Measurements from ENCODE around the gene PRDM1.

PRDM1 gene

DNA sequence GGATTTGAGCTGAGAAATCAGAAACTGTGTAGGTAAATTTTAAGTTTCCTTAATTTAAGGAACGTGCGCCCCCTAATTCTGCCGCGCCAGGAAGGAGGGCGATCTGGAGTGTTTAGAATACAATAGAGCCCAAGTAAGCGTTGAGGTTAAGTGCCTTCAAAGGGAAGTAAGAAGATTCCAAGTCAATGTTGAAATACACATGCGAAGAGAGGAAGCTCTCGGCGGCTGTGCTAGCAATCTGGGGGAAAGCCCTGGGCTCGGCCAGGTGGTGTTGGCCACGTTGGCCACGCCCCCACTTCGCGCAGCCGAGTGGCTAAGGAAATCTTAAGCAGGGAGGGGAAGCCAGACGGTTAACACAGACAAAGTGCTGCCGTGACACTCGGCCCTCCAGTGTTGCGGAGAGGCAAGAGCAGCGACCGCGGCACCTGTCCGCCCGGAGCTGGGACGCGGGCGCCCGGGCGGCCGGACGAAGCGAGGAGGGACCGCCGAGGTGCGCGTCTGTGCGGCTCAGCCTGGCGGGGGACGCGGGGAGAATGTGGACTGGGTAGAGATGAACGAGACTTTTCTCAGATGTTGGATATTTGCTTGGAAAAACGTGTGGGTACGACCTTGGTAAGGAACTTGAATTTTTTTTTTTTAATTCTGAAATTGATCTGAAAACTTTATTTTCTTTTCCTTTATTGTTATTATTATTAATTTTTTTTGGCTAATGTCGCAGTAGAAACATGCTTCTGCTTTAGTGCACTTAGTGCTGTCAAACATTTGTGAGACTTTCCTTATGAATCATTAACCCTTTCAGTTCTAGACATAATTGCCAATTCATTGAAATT is at the start of gene PRDM1:
Gene PRDM1, plus strand, starts transcription at position 353 of the 830 bp plus-strand sequence. Its CDS starts 218 bp downstream, at position 571.
- peak in 3 of 4 experiments; percentile 45 to 64 (median 54) for DNase-seq (ENCODE audit: low read depth in 4 of 4, low spot score in 1 of 4)

DNA sequence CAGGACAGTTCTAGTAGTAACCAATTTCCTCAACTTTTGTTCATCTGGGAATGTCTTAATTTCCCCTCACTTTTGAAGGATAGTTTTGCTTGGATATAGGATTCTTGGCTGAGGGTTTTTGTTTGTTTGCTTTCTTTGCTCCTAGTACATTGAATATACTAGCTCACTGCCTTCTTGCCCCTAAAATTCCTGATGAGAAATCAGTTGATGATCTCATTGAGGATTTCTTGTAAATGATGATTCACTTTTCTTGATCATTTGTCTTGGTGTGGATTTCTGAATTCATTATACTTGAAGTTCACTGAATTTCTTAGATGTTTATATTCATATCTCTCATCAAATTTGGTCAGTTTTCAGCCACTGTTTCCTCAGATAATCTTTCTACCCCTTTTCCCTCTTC is 49.1 kb upstream of the PRDM1 start:
- DNase-seq (ENCODE audit: low read depth in 4 of 4, low spot score in 1 of 4), result no peak

DNA sequence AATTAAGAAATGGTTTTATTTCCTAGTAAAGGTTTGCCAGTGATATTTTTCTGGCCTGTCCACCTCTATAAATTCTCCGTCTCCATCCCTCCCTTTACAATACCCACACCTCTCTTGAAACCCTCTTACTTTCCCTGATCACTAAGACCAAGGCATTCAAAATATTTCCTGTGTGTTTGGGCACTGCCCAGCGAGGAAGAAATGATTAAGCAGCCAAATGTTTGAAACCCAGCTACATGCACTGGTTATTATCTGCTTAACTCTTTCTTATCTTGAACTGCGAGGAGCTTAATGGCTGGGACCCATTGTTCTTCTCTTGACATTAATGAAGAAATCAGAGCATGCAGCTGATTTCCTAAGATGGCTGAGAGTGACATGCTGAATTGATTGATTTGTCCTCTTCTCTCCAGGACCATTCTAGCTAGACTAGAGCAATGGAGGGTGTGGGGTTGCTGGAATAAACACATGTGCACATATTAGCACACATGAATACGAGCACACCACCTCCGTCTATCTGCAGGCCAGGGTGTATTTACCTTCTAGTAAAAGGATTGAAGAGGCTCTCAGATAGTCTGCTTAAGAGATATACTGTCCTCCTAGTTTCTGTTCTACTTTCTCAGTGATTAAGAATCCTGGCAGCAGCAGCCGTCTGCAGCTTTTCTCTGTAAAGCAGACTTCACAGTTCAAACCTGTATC is 46.1 kb upstream of the PRDM1 start:
- DNase-seq (ENCODE audit: low read depth in 4 of 4, low spot score in 1 of 4), result no peak

DNA sequence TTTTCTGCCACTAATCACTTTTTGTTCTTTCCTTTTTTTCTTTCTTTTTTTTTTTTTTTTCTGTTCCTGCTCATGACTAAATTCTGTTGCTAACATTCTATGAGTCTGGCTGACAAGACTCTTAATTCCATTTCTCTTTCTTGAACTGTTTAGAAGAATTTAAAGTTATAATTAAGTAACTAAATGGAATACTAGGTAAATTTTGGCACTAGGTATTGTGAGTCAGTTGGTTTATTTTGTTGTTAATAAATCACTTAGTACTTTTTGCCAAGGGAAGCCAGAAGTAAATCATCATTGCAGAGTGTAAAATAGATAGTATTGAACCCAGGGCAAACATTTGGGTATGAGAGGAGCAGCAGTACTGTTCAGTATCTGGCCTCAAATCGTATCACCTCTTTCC is 42.0 kb upstream of the PRDM1 start:
- no peak for DNase-seq (ENCODE audit: low read depth in 4 of 4, low spot score in 1 of 4)

DNA sequence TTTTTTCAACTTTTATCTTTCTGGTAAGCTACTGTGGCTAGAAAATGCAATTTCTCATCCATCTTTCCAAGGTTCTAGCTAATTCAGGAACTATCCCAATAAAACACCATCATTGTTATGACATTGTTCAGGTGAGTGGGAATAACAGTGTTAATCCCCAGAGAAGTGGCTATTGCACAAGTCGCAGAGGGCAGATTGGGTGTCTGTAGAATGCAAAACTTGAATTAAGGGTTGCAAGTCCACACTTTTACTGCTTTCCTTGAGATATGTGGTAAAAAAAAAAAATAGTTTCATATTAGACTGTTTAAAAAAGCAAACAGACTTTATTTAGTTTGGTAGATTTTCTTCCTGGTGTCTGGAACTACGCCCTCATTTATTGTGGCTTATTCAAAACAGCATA is 41.1 kb upstream of the PRDM1 start:
- no peak for DNase-seq (ENCODE audit: low read depth in 4 of 4, low spot score in 1 of 4)

DNA sequence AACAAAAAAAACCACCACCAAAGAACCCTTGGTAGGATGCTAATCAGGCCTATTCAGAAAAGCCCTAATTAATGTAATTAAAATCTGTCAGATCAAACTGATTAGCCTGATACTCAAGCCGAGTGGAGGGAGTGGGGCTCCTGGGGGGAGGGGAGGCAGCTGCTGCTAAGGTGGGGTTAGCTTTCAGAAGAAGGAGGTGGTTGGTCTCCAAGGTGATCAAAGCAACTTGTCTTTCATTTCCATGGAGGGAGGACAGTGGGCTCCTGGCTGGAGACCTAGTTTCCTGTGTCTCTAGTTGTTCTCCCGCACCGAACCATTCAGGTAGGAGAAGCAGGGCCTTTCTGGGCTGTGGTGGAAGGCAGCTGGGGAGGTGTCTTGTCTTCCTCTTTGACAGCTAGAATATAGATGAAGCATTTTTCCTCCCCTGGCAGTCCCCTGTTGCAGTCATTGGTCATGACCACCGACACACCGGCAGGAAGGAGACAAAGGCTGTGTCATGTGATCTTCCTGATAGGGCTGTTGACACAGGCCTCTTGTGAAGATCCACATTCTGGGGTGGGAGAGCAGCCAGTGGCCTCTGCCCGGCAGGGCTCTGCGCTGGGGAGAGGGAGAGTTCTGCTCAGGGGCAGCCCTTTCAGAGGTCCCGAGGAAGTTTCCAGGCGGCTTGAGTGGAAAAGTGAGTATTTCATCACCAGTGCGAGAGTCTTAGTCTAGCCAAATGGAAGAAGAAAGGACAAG is 39.9 kb upstream of the PRDM1 start:
- DNase-seq (ENCODE audit: low read depth in 4 of 4, low spot score in 1 of 4), result no peak

DNA sequence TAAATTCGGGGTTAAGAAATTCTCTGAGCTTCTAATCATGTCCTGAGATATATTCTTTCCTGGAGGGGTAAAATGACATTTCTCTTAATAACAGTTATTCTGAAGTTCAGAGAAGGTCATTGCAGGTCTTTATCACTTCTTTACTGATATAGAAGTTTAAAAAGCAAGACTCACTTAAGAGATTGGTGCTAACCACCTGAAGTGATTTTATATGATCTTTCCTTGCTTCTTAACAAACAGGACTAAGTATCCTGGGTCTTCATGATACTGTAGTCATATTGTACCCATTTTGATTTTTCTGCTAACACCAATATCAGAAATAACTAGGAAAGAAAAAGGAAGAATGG is 39.3 kb upstream of the PRDM1 start:
- DNase-seq (ENCODE audit: low read depth in 4 of 4, low spot score in 1 of 4), result no peak

DNA sequence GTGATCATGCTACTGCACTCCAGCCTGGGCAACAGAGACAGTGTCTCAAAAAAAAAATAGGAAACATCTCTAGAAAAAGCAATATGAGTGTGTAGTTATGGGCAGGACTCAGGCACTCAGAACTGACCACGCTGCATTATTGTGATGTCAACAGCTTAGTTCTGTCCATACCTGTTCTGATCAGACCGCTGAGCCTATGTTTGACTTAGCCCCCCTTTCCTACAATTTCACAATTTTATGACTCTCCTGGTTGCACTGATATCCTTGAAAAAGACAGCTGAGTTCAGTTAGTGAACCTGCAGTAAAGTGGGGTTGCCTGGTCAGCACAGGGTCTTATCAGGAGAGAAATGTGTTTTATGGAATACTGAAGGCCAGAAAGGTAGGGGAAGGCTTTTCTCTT is 37.8 kb upstream of the PRDM1 start:
- no peak for DNase-seq (ENCODE audit: low read depth in 4 of 4, low spot score in 1 of 4)

DNA sequence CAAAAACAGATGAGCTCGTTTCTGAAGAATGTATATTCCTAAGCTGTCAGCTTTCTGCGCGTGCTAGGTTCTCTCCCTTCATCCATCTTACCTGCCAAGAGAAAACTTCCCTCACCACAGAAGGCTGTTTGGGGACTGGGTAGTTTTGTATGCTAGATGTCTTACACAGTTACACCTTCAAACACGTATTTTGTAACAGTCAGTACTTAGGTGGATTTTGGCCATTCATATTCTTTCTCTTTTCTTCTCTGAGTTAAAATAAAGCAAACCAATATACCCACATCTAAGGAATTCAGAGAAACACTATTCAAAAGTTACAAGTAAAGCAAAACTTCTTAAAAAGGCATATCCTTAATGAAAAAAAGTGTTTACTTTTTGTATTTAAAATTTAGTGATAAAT is 35.6 kb upstream of the PRDM1 start:
- DNase-seq (ENCODE audit: low read depth in 4 of 4, low spot score in 1 of 4), result no peak

DNA sequence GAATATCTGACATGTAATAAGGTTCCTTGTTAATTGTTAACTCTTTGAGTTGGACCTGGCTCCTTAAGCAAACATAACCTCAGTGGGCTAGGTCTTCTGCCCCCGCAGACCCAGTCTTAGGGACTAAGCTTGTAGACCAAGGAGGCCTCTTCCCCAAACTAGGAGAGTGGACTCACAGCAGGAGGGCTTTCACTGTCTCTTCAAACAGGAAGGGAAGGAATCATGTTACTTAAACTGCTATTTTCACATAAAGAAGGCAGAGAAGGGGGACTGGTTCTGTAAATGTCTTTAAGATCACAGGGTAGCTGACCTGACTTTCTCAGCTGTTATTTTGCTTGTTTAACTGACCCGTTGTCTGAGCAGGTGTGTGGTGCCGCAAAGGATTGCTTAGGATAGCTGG is 34.9 kb upstream of the PRDM1 start:
- DNase-seq (ENCODE audit: low read depth in 4 of 4, low spot score in 1 of 4), result no peak

DNA sequence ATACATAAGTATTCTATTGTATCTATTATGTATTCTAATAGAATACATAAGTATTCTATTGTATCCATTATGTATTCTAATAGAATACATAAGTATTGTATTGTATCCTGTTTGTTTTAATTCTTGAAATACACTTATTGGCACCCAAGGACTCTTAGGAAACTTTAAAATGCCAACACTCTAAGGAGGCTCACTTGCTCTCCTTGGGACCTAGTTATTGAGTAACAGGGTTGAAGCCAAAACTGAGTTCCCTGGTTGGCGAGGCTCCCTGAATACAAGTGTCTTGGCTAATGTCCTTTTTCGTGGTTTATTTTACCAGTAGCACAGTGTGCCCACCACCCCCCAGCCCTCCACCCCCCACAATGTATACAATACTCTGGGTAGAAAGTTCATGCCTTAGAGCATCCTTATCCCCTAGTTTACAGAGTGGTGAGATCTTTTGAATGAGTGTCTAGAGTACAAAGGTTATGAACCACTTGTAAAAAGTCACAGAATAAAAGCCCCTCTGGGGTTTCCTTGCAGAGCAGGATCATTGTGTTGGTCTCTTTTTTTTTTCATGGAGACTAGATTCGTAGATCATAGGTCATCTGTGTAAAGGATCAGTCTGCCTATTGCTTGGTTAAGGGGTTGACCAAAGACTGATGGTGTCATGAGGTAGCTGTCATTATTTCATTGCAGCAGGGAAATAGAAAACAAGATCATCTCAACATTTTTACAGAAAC is 32.5 kb upstream of the PRDM1 start:
- DNase-seq (ENCODE audit: low read depth in 4 of 4, low spot score in 1 of 4), result no peak

DNA sequence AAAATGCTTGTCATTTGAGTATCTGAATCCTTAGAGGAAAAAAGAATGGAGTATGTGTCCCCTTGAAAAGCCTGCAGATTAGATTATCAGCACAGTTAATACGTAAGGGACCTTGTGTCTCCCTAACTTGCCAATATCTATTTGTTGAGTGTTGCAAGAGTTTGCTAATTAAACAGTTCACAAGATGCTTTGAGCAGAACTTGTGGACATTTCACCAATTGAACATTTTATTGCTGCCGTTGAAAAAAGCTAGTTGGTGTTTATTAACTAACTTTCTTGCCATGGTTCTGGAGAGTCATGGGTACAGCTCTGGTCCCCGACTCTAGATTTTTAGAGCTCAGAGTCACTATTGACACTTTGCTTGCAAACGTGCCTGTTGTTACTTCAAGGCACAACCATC is 30.6 kb upstream of the PRDM1 start:
- no peak for DNase-seq (ENCODE audit: low read depth in 4 of 4, low spot score in 1 of 4)

DNA sequence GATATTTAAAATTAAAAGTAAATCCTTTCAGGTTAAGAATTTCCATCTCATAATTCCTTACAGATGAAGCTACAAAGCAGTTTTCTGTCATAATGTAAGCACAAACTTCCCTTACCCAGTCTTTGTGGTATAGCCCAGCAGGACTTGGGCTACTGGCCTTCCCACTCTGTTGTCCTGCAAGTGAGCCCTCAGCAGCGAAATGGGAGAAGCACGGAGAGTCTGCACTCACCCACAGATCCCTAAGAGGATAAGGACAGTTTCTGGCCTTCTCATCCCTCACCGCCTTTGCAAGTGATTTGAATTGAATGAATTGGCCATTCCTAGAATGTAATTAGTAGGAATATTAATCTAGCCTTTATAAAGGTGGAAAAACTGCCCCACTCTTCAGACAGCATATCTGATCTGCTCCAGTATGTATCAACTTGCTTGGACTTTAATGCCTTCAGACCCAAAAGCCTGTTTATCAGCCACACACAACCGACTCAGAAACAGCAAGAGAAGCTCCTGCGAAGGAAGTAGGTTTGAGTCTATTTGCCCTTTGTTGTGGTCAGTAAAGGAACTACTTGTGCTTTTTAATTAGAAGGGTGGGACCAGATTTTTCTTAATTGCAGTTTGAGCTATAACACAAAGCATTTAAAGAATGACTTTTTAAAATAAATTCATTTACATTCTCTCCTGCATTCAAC is 29.9 kb upstream of the PRDM1 start:
- no peak for DNase-seq (ENCODE audit: low read depth in 4 of 4, low spot score in 1 of 4)

DNA sequence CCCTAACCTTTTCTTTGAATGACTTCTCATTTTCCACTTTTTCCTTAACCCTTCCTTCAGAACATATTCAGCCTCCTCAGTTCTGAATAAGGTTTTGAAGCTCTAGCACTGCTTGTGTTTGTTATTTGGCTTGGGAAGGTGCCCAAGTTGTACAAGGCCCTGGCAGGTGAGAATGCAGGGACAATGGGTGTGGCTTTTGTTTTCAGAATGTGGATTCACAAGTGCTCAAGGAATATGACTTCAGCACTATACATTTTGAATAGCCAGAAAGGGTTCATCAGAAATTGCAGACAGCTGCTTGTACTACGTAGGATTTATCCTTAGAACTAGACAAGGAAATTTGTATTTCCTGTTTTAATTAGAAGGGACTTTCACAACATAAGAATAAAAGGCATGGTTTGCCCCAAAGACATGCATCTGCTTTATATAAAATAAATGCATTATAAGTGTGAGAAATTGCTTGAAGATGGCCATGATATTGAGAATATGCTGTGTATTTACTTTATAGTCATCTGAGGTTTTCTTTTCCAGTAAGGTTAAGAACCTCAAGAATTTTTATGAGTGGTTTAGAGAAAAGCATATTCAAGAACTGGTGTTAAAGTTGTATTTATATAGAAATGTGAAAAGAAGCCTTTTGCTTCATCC is 29.3 kb upstream of the PRDM1 start:
- no peak for DNase-seq (ENCODE audit: low read depth in 4 of 4, low spot score in 1 of 4)

DNA sequence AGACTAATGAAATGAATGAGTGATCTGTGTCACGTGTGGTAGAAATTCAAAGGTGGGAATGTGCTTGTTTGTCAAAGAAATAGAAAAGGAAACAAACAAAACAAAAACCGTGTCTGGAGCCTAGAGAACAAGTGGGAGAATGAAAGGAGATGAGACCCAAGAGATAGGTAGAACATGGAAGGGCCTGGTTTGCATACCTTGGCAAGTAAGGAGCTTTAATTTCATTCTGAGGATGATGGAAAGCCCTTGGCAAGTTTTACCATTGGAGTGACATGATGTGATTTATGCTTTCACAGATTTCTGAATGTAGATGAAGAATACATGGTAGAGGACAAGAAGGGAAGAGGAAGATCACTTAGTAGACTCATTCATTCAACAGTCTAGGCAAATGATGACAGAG is 26.8 kb upstream of the PRDM1 start:
- DNase-seq (ENCODE audit: low read depth in 4 of 4, low spot score in 1 of 4), result no peak

DNA sequence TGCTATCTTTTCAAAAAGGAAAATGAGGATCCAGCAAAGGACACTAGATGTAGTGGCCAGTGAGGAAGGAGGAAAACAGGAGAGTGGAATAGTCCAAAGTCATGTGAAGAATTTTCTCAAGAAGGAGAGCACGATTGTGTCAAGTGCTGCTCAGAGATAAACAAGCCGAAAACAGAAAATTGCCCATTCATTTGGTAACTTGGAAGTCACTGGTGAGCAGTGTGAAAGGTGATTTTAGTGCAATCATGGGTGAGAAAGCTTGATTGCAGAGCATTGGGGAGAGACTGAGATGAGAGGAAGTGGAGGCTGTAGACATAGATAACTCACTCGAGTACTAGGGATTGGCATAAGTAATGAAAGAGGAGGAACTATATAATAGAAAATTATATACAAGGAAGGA is 26.0 kb upstream of the PRDM1 start:
- DNase-seq (ENCODE audit: low read depth in 4 of 4, low spot score in 1 of 4), result no peak

DNA sequence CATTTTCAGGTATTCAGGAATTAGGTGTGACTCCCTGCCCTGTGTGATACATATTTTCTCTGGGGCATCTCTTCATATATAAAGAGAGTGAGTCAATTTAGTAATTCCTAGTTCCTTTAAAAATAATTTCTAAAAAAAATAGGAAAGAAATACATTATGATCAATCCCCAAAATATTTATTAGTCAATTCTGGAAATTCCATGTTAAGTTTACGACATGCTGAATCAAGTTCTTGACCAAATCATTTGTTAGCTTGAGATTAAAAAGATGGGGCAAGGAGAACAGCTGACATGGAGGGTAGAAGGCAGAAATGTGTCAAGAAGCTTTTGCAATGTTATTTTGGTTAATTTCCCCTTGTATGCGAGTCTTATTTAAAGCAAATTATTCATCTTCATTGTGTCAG is 22.7 kb upstream of the PRDM1 start:
- no peak for DNase-seq (ENCODE audit: low read depth in 4 of 4, low spot score in 1 of 4)

DNA sequence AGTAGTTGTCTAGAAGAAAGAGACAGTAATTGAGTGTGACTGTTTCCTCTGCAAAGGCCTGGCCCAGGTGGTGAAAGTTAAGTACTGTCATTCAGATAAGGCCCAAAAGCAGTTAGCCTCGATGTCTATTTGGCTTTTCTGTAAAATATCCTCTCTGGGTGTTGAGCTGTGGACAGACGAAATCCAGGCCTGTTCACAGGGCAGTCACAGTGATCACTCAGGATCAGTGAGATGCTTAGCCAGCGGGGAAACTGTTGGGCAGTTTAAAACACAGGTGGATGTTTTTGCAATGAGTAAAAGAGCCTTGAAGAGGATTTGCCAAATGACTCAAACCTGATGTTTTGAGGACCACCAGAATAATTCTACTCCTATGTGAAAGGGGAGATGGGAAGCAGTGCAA is 22.0 kb upstream of the PRDM1 start:
- DNase-seq (ENCODE audit: low read depth in 4 of 4, low spot score in 1 of 4), result no peak

DNA sequence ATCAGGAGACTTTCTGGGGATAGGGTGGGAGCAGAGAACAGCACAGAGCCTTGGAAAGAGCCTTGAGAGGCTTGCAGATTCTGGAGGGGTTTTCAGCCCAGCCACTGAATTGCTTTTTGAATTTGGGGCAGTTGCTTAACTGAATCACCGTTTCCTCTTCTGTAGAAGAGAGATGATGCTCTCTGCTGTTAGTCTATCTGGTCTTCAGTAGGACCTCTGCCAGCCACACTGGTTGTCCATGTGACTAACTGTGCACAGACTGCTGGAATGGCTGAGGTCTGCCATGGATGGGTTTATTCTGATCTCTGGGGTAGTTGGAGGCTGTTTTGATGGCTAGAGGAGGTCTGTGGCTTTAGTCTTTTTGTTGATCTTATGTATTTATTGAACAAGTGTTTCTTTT is 21.4 kb upstream of the PRDM1 start:
- no peak for DNase-seq (ENCODE audit: low read depth in 4 of 4, low spot score in 1 of 4)

DNA sequence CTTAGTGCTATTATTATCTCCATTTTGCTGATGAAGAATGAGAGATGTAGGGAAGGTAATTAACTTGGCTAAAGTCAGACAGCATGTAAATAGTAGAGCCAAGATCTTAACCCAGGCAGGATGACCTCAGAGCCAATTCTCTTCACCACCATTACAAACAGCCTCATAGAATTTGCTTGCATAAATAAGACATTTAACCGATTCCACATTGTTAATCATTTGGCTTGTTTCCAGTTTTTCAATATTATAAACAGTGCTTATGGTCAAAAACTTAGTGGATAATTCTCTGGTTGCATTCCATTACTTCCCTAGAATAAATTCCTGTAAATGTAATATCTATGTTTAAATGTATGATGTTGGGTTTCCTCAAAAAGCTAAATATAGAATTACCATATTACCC is 19.1 kb upstream of the PRDM1 start:
- DNase-seq (ENCODE audit: low read depth in 4 of 4, low spot score in 1 of 4), result no peak
